Smooth muscle cell (in vitro differentiated cells): ENCODE data around the gene HCK. TPM values are rescaled to one million over a fixed set of nuclear protein-coding genes. Genes with fewer than 3 reads are reported as not detected.

ENCODE experiments used
- DNase-seq: peaks from one replicate; lab custom pipeline; 2025; ENCODE audit not compliant: unreplicated experiment; lab: John Stamatoyannopoulos, UW
- H2AFZ ChIP-seq: fragments of 200-600 bp; sonication (generic); 2 replicates; pipeline ENCODE4 v1.6.0; 2016; ENCODE audit warnings: antibody characterized with exemption, low read depth, mild to moderate bottlenecking
- H3F3A ChIP-seq: fragments of 200-600 bp; sonication (generic); 2 replicates; pipeline ENCODE4 v1.6.0; 2017; ENCODE audit warnings: antibody characterized with exemption, low read depth
- H3K27ac ChIP-seq: fragments of 200-600 bp; sonication (generic); 2 replicates; pipeline ENCODE4 v1.5.1; 2016; ENCODE audit warnings: low read depth, mild to moderate bottlenecking
- H3K27me3 ChIP-seq: fragments of 200-600 bp; sonication (generic); 2 replicates; pipeline ENCODE4 v1.6.1; 2016; ENCODE audit warnings: low read depth, mild to moderate bottlenecking
- H3K36me3 ChIP-seq: fragments of 200-600 bp; sonication (generic); 2 replicates; pipeline ENCODE4 v1.5.1; 2016; ENCODE audit warnings: low read depth
- H3K4me1 ChIP-seq: fragments of 200-600 bp; sonication (generic); 2 replicates; pipeline ENCODE4 v1.5.1; 2016; ENCODE audit warnings: low read depth
- H3K4me2 ChIP-seq: fragments of 200-600 bp; sonication (generic); 2 replicates; pipeline ENCODE4 v1.6.0; 2016; ENCODE audit warnings: mild to moderate bottlenecking
- H3K4me3 ChIP-seq: fragments of 200-600 bp; sonication (generic); 2 replicates; pipeline ENCODE4 v1.5.1; 2016; ENCODE audit warnings: mild to moderate bottlenecking
- H3K79me2 ChIP-seq: fragments of 200-600 bp; sonication (generic); 2 replicates; pipeline ENCODE4 v1.6.0; 2016; ENCODE audit warnings: low read depth, mild to moderate bottlenecking
- H3K9ac ChIP-seq: fragments of 200-600 bp; sonication (generic); 2 replicates; pipeline ENCODE4 v1.6.0; 2016; ENCODE audit warnings: low read depth
- H3K9me3 ChIP-seq: fragments of 200-600 bp; sonication (generic); replicated peaks from 2 replicates; pipeline ENCODE4 v1.5.1; 2016; ENCODE audit warnings: low read depth
- H4K20me1 ChIP-seq: fragments of 200-600 bp; sonication (generic); 2 replicates; pipeline ENCODE4 v1.6.0; 2016; ENCODE audit warnings: low read depth
- WGBS: methylation state at CpG from one replicate; pipeline ENCODE4 v1.1.7; 2016; ENCODE audit warnings: low lambda C conversion rate; 5-methylcytosine and 5-hydroxymethylcytosine counted together
- polyA plus RNA-seq: library from polyadenylated mRNA; unstranded; fragments of >200 nt; fragmentation: Nextera tagmentation; extraction: Ambion mirVana; gene quantifications from 2 replicates; pipeline ENCODE4 v1.2.1, GENCODE V29; 2016
- total RNA-seq: library from RNA; depleted of rRNA; stranded (reverse); fragments of >200 nt; gene quantifications from 2 replicates; pipeline ENCODE4 v1.2.3, GENCODE V29; 2014
- TF ChIP-seq, protein P1 (sequence below): fragments of 200-600 bp; sonication (generic); IDR thresholded peaks from 2 replicates; pipeline ENCODE4 v1.5.1; 2017; ENCODE audit warnings: borderline replicate concordance, mild to moderate bottlenecking, antibody characterized with exemption; ENCODE audit not compliant: insufficient read depth, poor library complexity, severe bottlenecking

Gene HCK
- total and polyA plus RNA-seq, 2 experiments from 2014 or later: 2.0 to 2.4 TPM

DNA sequence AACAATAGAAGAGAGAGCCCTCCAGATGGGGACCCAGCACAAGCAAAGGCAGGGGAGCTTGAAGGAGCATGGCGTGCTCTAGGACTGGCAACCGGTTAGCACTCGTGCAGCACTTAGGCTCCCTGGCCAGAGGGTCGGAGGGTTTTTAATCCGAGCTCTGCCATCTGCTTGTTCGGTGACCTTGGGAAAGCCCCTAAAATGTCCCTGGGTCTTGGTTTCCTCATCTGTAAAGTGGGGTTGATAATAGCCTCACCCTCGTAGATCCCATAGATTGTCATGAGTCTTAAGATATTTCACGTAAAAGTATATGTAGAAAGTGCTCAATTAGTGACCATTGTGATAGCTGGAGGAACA, 16.6 kb upstream of the HCK start:
- no peak overlapping the region for H2AFZ ChIP-seq
- peaks cover 32% of the 10 kb centered on the region for H3K27me3 ChIP-seq
- H3K27ac ChIP-seq: no peak overlapping the region
- no peaks in the 10 kb centered on the region for H4K20me1 ChIP-seq
- H3K4me3 ChIP-seq: no peak overlapping the region
- H3F3A ChIP-seq: no peaks in the 10 kb centered on the region
- TF ChIP-seq, protein P1, sequence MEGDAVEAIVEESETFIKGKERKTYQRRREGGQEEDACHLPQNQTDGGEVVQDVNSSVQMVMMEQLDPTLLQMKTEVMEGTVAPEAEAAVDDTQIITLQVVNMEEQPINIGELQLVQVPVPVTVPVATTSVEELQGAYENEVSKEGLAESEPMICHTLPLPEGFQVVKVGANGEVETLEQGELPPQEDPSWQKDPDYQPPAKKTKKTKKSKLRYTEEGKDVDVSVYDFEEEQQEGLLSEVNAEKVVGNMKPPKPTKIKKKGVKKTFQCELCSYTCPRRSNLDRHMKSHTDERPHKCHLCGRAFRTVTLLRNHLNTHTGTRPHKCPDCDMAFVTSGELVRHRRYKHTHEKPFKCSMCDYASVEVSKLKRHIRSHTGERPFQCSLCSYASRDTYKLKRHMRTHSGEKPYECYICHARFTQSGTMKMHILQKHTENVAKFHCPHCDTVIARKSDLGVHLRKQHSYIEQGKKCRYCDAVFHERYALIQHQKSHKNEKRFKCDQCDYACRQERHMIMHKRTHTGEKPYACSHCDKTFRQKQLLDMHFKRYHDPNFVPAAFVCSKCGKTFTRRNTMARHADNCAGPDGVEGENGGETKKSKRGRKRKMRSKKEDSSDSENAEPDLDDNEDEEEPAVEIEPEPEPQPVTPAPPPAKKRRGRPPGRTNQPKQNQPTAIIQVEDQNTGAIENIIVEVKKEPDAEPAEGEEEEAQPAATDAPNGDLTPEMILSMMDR: no peak
- no peaks in the 10 kb centered on the region for H3K9me3 ChIP-seq
- DNase-seq: no peak
- H3K9ac ChIP-seq: no peak overlapping the region
- 87% methylated on average over 8 of the region's 8 CpGs for WGBS
- H3K4me1 ChIP-seq: no peaks in the 10 kb centered on the region
- no peaks in the 10 kb centered on the region for H3K36me3 ChIP-seq
- H3K79me2 ChIP-seq: no peaks in the 10 kb centered on the region
- no peak overlapping the region for H3K4me2 ChIP-seq

DNA sequence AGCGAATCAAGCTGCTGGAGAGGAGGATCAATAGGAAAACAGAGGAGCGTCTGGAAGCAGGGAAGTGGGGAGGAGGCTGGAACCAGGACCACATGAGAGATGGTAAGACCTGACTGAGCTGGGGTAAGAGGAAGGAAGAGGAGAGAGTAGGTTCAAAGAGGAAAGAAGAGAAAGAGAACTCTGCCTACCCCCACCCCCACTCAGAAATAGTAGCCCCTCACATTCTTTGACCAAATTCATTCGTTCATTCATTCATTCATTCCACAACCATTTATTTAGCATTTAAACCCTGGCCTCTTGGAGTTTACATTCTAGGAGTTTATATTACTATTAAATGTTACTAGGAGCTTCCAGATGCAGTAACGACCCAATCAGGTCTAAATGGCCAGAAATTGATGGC, 15.8 kb upstream of the HCK start:
- no peaks in the 10 kb centered on the region for H4K20me1 ChIP-seq
- H3K27ac ChIP-seq: no peak overlapping the region
- TF ChIP-seq, protein P1: no peak
- H3K4me2 ChIP-seq: no peak overlapping the region
- H3K27me3 ChIP-seq: peaks cover 32% of the 10 kb centered on the region
- no peaks in the 10 kb centered on the region for H3F3A ChIP-seq
- no peak overlapping the region for H2AFZ ChIP-seq
- H3K36me3 ChIP-seq: no peaks in the 10 kb centered on the region
- H3K4me1 ChIP-seq: no peaks in the 10 kb centered on the region
- no peaks in the 10 kb centered on the region for H3K79me2 ChIP-seq
- H3K9me3 ChIP-seq: no peaks in the 10 kb centered on the region
- WGBS: 75% methylated on average over 4 of the region's 4 CpGs
- H3K4me3 ChIP-seq: no peak overlapping the region
- DNase-seq: no peak
- H3K9ac ChIP-seq: no peak overlapping the region

DNA sequence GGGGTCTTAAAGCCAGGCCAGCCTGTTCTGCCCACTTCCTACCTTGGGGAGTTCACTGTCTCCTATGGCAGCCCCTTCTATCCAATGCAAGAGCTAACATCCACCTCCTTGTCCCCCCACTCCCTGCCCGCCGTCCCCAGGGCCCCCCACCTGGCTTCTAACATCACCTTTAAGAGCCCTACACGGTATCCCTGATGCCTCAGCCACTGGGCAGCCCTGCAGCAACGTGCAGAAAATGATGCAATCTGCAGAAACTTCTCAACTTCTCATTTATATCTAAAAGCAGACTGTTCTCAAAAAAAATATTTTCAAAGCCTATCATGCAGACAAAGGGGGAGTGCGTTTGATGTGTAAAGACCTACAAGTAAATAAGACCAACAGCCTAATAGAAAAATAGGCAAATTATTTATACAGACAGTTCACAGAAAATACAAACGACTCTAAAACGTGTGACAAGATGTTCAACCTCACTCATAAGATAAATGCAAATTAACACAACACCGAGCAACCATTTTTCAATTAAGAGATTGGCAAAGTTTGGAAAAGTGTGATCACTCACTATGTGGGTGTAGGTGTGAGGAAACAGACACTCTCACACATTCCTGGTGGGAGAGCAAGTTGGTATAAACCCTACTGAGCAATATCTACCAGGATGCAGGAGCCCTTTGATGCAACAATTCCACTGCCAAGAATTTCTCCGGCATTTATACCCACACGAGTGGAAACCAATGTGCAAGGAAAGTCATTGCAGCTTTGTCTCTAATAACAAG, 15.1 kb upstream of the HCK start:
- WGBS: 67% methylated on average over 10 of the region's 10 CpGs
- H3K27me3 ChIP-seq: peaks cover 35% of the 10 kb centered on the region

More for the DNA sequence above, 15.1 kb upstream of the HCK start:
- Histone ChIP-seq H3K4me2 (no peak overlapping the region), H2AFZ (no peak overlapping the region), H3K27ac (no peak overlapping the region), H3F3A (no peaks in the 10 kb centered on the region), H3K9ac (no peak overlapping the region), H3K9me3 (no peaks in the 10 kb centered on the region), H3K36me3 (no peaks in the 10 kb centered on the region), H3K79me2 (no peaks in the 10 kb centered on the region), H3K4me3 (no peak overlapping the region), H4K20me1 (no peaks in the 10 kb centered on the region), H3K4me1 (no peaks in the 10 kb centered on the region)
- TF ChIP-seq, protein P1: no peak
- no peak for DNase-seq
